Skeletal muscle tissue (tissue), 4 donors: Measurements from ENCODE around the gene MPHOSPH6. TPM values are rescaled to one million over a fixed set of nuclear protein-coding genes. Genes with fewer than 3 reads are reported as not detected.

Experiments
- H3K27ac ChIP-seq: one replicate; pipeline ENCODE4 v1.7.0; 2013; ENCODE audit warnings: mild to moderate bottlenecking, low read depth, low read length, inconsistent platforms
- H3K27me3 ChIP-seq, 3 donors: one replicate each; pipeline ENCODE4 v1.7.0; 2013; ENCODE audit warnings: low read length in 3 of 3; ENCODE audit not compliant: control insufficient read depth in 3 of 3, insufficient read depth in 3 of 3
- H3K36me3 ChIP-seq, 3 donors: one replicate each; pipeline ENCODE4 v1.7.0; 2013; ENCODE audit warnings: low read length in 3 of 3; ENCODE audit not compliant: control insufficient read depth in 3 of 3, insufficient read depth in 3 of 3
- H3K4me1 ChIP-seq, 3 donors: one replicate each; pipeline ENCODE4 v1.7.0; 2013; ENCODE audit warnings: low read length in 3 of 3, mild to moderate bottlenecking in 3 of 3; ENCODE audit not compliant: control insufficient read depth in 3 of 3, insufficient read depth in 3 of 3
- H3K4me3 ChIP-seq, 3 donors: one replicate each; pipeline ENCODE4 v1.7.0; 2013; ENCODE audit warnings: low read length in 3 of 3
- H3K9ac ChIP-seq, 3 donors: one replicate each; pipeline ENCODE4 v1.7.0; 2013; ENCODE audit warnings: low read length in 3 of 3, mild to moderate bottlenecking in 3 of 3, moderate library complexity in 2 of 3, low read depth in 1 of 3
- H3K9me3 ChIP-seq, 3 donors: one replicate each; pipeline ENCODE4 v1.7.0; 2013; ENCODE audit warnings: low read length in 3 of 3; ENCODE audit not compliant: control insufficient read depth in 3 of 3
- total RNA-seq: library from RNA; depleted of rRNA; stranded (reverse); fragments of >200 nt; gene quantifications from one replicate; pipeline ENCODE4 v1.2.3, GENCODE V29; 2014
- donor health status: Osteomylitis.

MPHOSPH6 gene
- total RNA-seq, 1 donor from 2014 or later, result 6.3 TPM

DNA sequence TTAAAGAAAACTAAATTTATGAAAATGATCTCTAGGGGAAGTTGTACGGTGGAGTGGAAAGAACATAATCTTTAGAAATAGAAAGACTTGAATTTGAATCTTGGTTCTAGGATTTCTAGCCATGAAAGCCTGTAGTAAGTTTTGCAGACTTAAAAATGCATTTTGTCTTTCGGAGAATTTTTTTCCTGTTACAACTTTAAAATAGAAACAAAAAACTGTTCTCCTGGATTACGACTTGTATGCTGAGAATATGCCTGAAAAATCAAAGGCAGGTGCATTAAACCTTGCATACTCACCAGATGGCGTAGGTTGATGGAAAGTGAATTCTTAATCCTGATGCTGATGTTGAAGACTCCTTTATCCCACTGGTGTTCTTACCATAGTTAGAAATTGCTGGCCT is 7.5 kb upstream of the MPHOSPH6 start:
- H3K36me3 ChIP-seq, result no peaks in the 10 kb centered on the region
- H3K27me3 ChIP-seq, result peaks cover 0 to 8% (median 3%) of the 10 kb centered on the region in 3 donors
- H3K9ac ChIP-seq, result no peak overlapping the region
- no peaks in the 10 kb centered on the region for H3K9me3 ChIP-seq
- H3K4me3 ChIP-seq, result no peak overlapping the region
- no peaks in the 10 kb centered on the region for H3K4me1 ChIP-seq
- no peak overlapping the region for H3K27ac ChIP-seq

DNA sequence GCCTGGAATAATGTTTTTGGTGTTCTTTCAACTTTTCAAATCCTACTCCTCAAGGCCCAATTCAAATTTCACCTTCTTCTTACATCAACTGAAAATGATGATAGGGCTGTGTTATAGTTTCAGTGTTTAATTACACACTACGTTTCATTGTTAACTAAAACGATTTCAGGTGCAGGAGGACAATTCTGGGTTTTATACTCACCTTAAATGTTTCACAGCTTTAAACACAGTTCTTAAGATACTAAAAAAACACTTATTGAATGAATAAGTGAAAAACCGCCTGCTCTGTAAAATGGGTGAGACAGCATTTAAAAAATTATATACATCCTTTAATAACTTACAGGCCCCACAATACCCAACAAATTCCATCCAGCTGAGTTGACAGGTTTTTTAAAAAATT is 6.2 kb upstream of the MPHOSPH6 start:
- Histone ChIP-seq H3K27ac (no peak overlapping the region), H3K4me3 (no peak overlapping the region), H3K36me3 (no peaks in the 10 kb centered on the region), H3K9me3 (no peaks in the 10 kb centered on the region), H3K27me3 (peaks cover 2 to 14% (median 3%) of the 10 kb centered on the region in 3 donors), H3K9ac (no peak overlapping the region), H3K4me1 (no peaks in the 10 kb centered on the region)

DNA sequence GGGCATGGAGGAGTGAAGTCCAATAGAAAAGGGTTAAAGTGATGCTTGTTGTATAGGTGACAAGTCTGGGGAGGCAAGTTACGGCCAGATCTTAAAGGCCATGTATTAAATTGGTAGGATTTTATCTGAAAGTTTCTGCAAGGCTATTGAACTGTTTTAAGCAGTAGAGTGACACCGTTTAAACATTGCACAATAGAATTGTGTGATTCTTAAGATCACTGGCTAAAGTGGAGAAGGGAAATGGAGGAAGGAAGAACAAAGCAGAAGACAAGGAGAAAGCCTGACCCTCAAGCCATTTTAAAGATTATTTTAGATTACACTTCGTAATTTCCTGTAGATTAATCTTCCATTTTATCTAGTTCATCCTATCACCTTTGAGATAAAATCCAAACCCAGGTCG is 5.6 kb upstream of the MPHOSPH6 start:
- Histone ChIP-seq H3K36me3 (no peaks in the 10 kb centered on the region), H3K27ac (no peak overlapping the region), H3K4me3 (no peak overlapping the region), H3K9ac (no peak overlapping the region), H3K27me3 (peaks cover 5 to 16% (median 5%) of the 10 kb centered on the region in 3 donors), H3K4me1 (peaks cover 0 to under 1% (median under 1%) of the 10 kb centered on the region in 3 donors), H3K9me3 (no peaks in the 10 kb centered on the region)

DNA sequence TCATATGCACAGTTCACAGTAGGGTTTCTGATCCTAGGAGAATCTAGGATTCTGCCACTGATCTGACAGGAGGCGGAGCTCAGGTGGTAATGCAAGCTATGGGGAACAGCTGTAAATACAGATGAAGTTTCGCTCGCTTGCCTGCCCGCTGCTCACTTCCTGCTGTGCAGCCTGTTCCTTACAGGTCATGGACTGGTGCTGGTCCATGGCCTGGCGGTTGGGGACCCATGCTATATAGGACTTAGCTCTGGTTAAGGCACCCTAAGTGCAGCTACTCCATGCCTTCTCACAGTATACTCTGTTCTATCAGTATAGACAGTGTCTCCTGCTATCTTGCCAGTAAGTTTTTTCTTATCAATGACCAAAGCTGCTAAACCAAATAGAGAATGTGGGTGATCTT is 2.4 kb downstream of the MPHOSPH6 start:
- no peaks in the 10 kb centered on the region for H3K9me3 ChIP-seq
- no peak overlapping the region for H3K9ac ChIP-seq
- no peak overlapping the region for H3K27ac ChIP-seq
- peaks cover 3 to 23% (median 20%) of the 10 kb centered on the region in 3 donors for H3K36me3 ChIP-seq
- peaks cover 7 to 14% (median 8%) of the 10 kb centered on the region in 3 donors for H3K4me1 ChIP-seq
- no peak overlapping the region for H3K4me3 ChIP-seq
- peaks cover 3 to 8% (median 5%) of the 10 kb centered on the region in 3 donors for H3K27me3 ChIP-seq

DNA sequence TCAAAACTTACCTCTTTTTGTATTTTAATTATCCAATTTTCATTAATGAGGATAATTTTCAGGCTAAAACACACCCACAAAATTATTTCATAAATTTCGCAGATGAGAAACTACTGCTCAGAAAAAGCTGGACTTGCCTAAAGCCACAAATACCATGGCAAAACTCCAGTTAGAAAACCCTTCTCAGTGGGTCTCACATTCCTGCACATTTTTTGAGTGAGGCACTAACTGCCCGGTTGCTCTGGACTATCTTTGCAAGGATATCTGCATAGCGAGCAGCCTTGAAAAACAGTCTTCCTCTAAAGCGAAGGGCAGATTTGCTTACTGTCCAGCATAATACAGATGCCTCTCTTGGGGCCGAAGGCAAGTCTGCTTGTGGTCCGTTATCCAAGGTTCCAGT is 9.8 kb downstream of the MPHOSPH6 start:
- Histone ChIP-seq H3K4me1 (no peaks in the 10 kb centered on the region), H3K4me3 (no peak overlapping the region), H3K9me3 (no peaks in the 10 kb centered on the region), H3K27ac (no peak overlapping the region), H3K27me3 (no peaks in the 10 kb centered on the region), H3K36me3 (peaks cover 12 to 36% (median 33%) of the 10 kb centered on the region in 3 donors), H3K9ac (no peak overlapping the region)

DNA sequence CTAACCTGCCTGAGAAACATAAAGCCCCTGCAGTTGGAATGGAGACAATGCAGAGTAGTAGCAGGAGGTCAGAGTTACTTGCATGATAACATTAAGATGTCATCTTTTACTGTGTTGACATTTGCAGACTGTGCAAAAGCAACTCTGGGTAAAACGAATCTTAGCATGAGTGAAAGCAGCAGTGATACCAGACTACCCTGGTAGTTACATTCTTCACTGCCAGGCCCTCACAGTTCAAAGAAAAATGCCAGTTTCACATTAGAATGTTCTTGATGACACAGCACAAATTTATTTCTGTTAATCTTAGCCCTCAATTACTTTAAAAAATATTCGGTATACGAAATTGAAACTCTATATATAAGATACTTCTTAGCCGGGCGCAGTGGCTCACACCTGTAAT is 12.2 kb downstream of the MPHOSPH6 start:
- H3K9ac ChIP-seq, result no peak overlapping the region
- no peak overlapping the region for H3K4me3 ChIP-seq
- no peaks in the 10 kb centered on the region for H3K4me1 ChIP-seq
- H3K27me3 ChIP-seq, result no peaks in the 10 kb centered on the region
- no peaks in the 10 kb centered on the region for H3K9me3 ChIP-seq
- peaks cover 9 to 21% (median 19%) of the 10 kb centered on the region in 3 donors for H3K36me3 ChIP-seq
- H3K27ac ChIP-seq, result no peak overlapping the region

DNA sequence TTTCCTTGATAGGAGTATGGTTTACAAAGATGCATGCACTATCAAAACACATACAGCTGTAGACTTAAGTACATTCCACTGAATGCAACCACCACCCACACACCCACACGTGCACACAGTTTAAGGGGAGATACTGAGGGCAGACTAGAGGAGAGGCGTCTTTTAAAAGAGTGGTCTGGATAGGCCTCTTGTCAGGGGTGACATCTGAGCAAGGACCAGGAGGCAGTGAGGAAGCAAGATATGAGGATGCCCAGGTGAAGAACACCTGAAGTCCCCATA is 12.6 kb downstream of the MPHOSPH6 start:
- no peaks in the 10 kb centered on the region for H3K9me3 ChIP-seq
- no peak overlapping the region for H3K4me3 ChIP-seq
- no peak overlapping the region for H3K27ac ChIP-seq
- no peaks in the 10 kb centered on the region for H3K4me1 ChIP-seq
- H3K27me3 ChIP-seq, result no peaks in the 10 kb centered on the region
- H3K9ac ChIP-seq, result no peak overlapping the region
- peaks cover 9 to 17% (median 15%) of the 10 kb centered on the region in 3 donors for H3K36me3 ChIP-seq

DNA sequence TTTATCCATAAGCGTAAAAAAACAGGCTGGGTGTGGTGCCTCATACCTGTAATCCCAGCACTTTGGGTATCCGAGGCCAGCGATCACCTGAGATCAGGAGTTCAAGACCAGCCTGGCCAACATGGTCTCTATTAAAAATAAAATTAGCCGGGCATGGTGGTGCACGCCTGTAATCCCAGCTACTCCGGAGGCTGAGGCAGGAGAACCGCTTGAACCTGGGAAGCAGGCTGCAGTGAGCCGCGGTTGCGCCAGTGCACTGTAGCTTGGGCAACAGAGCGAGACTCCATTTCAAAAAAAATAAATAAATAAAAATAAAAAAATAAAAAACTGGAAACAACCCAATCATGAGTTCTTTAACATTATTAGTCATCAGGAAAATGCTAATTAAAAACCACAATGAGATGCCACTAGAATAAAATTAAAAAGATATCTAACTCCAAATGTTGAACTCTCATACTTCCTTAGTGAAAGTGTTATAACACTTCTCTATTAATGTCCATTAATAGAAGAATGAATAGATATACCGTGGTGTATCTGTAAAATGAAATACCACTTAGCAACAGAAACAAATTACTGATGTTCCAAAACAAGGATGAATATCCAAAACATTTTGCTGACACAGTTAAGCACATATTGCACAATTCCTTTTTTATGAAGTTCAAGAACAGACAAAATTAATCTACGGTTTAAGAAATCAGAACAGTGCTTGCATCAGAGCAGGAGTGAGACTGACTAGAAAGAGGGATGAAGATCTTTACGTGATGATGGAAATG is 13.1 kb downstream of the MPHOSPH6 start:
- no peaks in the 10 kb centered on the region for H3K4me1 ChIP-seq
- no peak overlapping the region for H3K4me3 ChIP-seq
- H3K27ac ChIP-seq, result no peak overlapping the region
- no peak overlapping the region for H3K9ac ChIP-seq
- no peaks in the 10 kb centered on the region for H3K9me3 ChIP-seq
- no peaks in the 10 kb centered on the region for H3K27me3 ChIP-seq
- H3K36me3 ChIP-seq, result peaks cover 4 to 13% (median 11%) of the 10 kb centered on the region in 3 donors

DNA sequence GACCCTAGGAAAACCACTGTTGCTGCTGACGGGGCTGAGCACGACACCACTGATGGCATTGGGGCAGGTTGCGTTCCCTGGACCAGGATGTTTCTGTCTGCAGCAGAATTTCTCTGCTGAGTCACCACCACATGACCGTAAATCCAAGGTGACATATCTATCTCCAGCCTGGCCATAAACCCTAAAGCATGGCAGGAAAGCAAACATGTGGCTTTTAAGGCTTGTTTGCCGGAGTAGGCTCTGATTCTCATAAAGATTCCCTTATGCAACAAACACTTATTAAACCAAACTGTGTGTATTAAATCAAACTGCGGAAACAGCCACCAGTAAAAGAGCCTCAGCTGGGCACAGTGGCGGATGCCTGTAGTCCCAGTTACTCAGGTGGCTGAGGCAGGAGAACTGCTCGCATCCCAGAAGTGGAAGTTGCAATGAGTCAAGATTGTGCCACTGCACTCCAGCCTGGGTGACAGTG is 17.3 kb downstream of the MPHOSPH6 start:
- Histone ChIP-seq H3K9me3 (no peaks in the 10 kb centered on the region), H3K9ac (no peak overlapping the region), H3K4me1 (no peaks in the 10 kb centered on the region), H3K36me3 (peaks cover 0 to 5% (median under 1%) of the 10 kb centered on the region in 3 donors), H3K27ac (no peak overlapping the region), H3K27me3 (no peaks in the 10 kb centered on the region), H3K4me3 (no peak overlapping the region)

DNA sequence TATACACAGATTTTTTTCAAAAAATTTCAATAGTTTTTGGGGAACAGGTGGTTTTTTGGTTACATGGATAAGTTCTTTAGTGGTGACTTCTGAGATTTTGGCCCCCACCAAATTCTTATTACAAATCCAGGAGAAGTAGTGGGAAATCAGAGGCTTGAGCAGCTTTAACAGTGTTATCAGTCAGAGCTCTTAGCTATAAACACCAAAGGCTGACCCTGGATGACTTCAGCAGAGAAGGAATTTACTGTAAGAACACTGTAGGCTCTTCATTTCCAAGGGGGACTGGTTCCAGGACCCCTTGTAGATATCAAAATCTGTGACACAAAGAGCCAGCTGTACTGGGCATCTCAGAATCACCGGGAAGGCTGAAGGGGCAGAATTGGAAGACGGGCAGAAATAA is 17.8 kb downstream of the MPHOSPH6 start:
- no peaks in the 10 kb centered on the region for H3K27me3 ChIP-seq
- no peak overlapping the region for H3K9ac ChIP-seq
- H3K4me3 ChIP-seq, result no peak overlapping the region
- no peak overlapping the region for H3K27ac ChIP-seq
- H3K36me3 ChIP-seq, result peaks cover 2 to 9% (median 5%) of the 10 kb centered on the region in 3 donors
- H3K4me1 ChIP-seq, result no peaks in the 10 kb centered on the region
- no peaks in the 10 kb centered on the region for H3K9me3 ChIP-seq
